CD4-positive, CD25-positive, alpha-beta regulatory T cell (primary cell): ENCODE data around the gene SLCO1A2. TPM values are rescaled to one million over a fixed set of nuclear protein-coding genes. Genes with fewer than 3 reads are reported as not detected.
A peak's percentile ranks its signal among the peaks of the same experiment; 100 is the strongest.

Source experiments
- ATAC-seq, 2 donors: fragments of 150-1000 bp; cut with Tn5 transposase; one replicate each; pipeline ENCODE4 v1.10.0; 2021; ENCODE audit warnings: low read depth in 2 of 2, moderate number of reproducible peaks in 2 of 2, moderate library complexity in 1 of 2
- DNase-seq, 3 donors: peaks; one replicate each; pipeline versions ENCODE4 v3.0.0 to v3.0.0-alpha.2; 2012 to 2022; ENCODE audit warnings: mixed read lengths in 1 of 3
- H3K27ac ChIP-seq: one replicate; pipeline ENCODE4 v1.7.0; 2013; ENCODE audit warnings: mild to moderate bottlenecking, low read length; ENCODE audit not compliant: insufficient read depth, poor library complexity, severe bottlenecking
- H3K27me3 ChIP-seq: one replicate; pipeline ENCODE4 v1.7.0; 2013; ENCODE audit warnings: low read length; ENCODE audit not compliant: control insufficient read depth, insufficient read depth
- H3K36me3 ChIP-seq: one replicate; pipeline ENCODE4 v1.7.0; 2013; ENCODE audit warnings: mild to moderate bottlenecking, low read length, moderate library complexity; ENCODE audit not compliant: control insufficient read depth, insufficient read depth
- H3K4me1 ChIP-seq: 2 replicates; pipeline ENCODE4 v1.7.0; 2013; ENCODE audit warnings: mild to moderate bottlenecking, low read length; ENCODE audit not compliant: insufficient read depth, control insufficient read depth, poor library complexity, severe bottlenecking
- H3K4me3 ChIP-seq: one replicate; pipeline ENCODE4 v1.7.0; 2013; ENCODE audit warnings: low read depth, mild to moderate bottlenecking, low read length, moderate library complexity
- H3K9me3 ChIP-seq, 2 experiments: 1 replicate in 1 of 2; 2 replicates in 1 of 2; pipeline ENCODE4 v1.7.0; 2013; ENCODE audit warnings: low read length in 2 of 2, mild to moderate bottlenecking in 1 of 2, moderate library complexity in 1 of 2; ENCODE audit not compliant: control insufficient read depth in 2 of 2
- H3K27ac Mint-ChIP-seq, 3 donors: one replicate each; pipeline ENCODE4 v1.8.0; 2020 to 2022; ENCODE audit warnings: mild to moderate bottlenecking in 3 of 3, mixed read lengths in 3 of 3, moderate library complexity in 2 of 3
- H3K27me3 Mint-ChIP-seq: one replicate; pipeline ENCODE4 v1.8.0; 2022; ENCODE audit warnings: mild to moderate bottlenecking, mixed read lengths
- H3K36me3 Mint-ChIP-seq: one replicate; pipeline ENCODE4 v1.8.0; 2020; ENCODE audit warnings: mixed read lengths
- H3K4me1 Mint-ChIP-seq, 4 donors: one replicate each; pipeline ENCODE4 v1.8.0; 2020 to 2022; ENCODE audit warnings: mixed read lengths in 4 of 4, mild to moderate bottlenecking in 1 of 4
- H3K4me3 Mint-ChIP-seq, 4 donors: one replicate each; pipeline ENCODE4 v1.8.0; 2020 to 2022; ENCODE audit warnings: mild to moderate bottlenecking in 4 of 4, mixed read lengths in 4 of 4, moderate library complexity in 3 of 4
- H3K9me3 Mint-ChIP-seq, 7 donors: one replicate each; pipeline ENCODE4 v1.8.0; 2020 to 2022; ENCODE audit warnings: mixed read lengths in 7 of 7, mild to moderate bottlenecking in 3 of 7, moderate library complexity in 2 of 7
- polyA plus RNA-seq, 4 donors: library from polyadenylated mRNA; unstranded; fragments of 300-500 nt; fragmentation: Illumina TruSeq; gene quantifications; one replicate each; pipeline ENCODE4 v1.2.3, GENCODE V29; 2021
- total RNA-seq: library from RNA; stranded (reverse); gene quantifications from one replicate; pipeline ENCODE4 v1.2.3, GENCODE V29; 2022

Gene SLCO1A2
- total and polyA plus RNA-seq, 5 donors from 2014 or later = not detected

DNA sequence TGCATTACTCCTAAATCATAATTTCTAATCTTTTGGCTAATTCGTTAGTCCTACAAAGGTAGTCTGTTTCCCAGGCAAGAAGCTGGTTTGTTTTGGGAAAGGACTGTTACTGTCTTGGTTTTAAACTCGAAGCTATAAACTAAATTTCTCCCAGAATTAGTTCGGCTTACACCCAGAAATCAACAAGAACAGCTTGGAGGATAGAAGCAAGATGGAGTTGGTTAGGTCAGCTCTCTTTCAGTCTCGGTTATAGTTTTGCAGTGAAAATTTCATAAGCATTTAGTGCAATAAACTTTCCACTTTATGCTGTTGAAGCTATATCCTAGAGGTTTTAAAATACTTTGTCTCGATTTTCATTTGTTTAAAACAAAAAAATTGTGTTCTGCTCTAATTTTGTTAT lies 100.3 kb downstream of the SLCO1A2 start:
- Mint-ChIP-seq H3K27ac (peak overlapping the region in 1 of 3 donors; percentile 50), H3K36me3 (no peaks in the 10 kb centered on the region), H3K4me3 (no peak overlapping the region), H3K4me1 (no peaks in the 10 kb centered on the region), H3K27me3 (peaks cover 13% of the 10 kb centered on the region), H3K9me3 (peaks cover 0 to 7% (median 0%) of the 10 kb centered on the region in 7 donors)
- Histone ChIP-seq H3K27ac (no peak overlapping the region), H3K9me3 (no peaks in the 10 kb centered on the region), H3K27me3 (peaks cover 2% of the 10 kb centered on the region), H3K36me3 (no peaks in the 10 kb centered on the region), H3K4me1 (no peaks in the 10 kb centered on the region), H3K4me3 (no peak overlapping the region)
- ATAC-seq = no peak
- no peak for DNase-seq

DNA sequence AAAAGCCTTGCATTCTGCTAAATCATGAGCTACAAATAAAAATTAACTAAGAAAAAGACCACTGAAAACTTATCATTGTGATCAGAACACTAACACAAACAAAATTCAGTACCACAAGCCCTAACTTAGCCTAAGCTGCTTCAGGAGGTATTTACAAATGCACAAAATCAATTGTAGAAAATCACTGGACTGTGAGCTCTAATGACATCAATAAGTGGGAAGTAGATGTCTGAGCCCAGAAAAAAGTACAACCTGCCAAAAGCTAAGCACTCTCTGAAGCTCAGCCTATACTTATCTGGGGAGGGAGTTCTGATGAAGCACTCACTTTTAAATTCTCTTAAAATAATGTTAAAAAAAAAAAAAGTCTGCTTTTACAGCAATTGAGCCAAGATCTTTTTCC lies 110.8 kb downstream of the SLCO1A2 start:
- Mint-ChIP-seq H3K27ac (no peak overlapping the region), H3K9me3 (peaks cover 0 to 5% (median 0%) of the 10 kb centered on the region in 7 donors), H3K27me3 (peaks cover 4% of the 10 kb centered on the region), H3K36me3 (no peaks in the 10 kb centered on the region), H3K4me1 (no peaks in the 10 kb centered on the region), H3K4me3 (no peak overlapping the region)
- no peak overlapping the region for H3K27ac ChIP-seq
- no peaks in the 10 kb centered on the region for H3K9me3 ChIP-seq
- H3K4me3 ChIP-seq = no peak overlapping the region
- H3K36me3 ChIP-seq = no peaks in the 10 kb centered on the region
- DNase-seq (no peak), ATAC-seq (no peak)
- H3K27me3 ChIP-seq = no peaks in the 10 kb centered on the region
- no peaks in the 10 kb centered on the region for H3K4me1 ChIP-seq

DNA sequence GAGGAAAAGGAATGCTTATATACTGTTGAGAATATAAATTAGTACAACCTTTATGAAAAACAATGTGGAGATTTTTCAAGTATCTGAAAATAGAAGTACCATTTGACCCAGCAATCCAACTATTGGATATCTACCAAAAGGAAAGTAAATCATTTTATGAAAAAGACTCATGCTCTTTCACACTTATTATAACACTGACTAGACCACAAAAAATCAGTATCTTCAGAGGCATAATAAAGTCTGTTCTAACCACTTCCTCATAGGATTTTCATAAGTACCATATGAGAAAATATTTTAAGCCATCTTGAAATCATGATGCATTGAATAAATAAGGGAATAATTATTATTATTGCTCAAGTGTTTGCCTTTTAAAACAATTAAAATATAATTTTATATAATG lies 112.9 kb downstream of the SLCO1A2 start:
- no peak overlapping the region for H3K4me3 Mint-ChIP-seq
- DNase-seq = no peak
- Histone ChIP-seq H3K4me1 (no peaks in the 10 kb centered on the region), H3K36me3 (no peaks in the 10 kb centered on the region), H3K27ac (no peak overlapping the region), H3K27me3 (no peaks in the 10 kb centered on the region), H3K9me3 (no peaks in the 10 kb centered on the region), H3K4me3 (no peak overlapping the region)
- H3K9me3 Mint-ChIP-seq = peaks cover 0 to 2% (median 0%) of the 10 kb centered on the region in 7 donors
- no peaks in the 10 kb centered on the region for H3K36me3 Mint-ChIP-seq
- ATAC-seq = no peak
- no peaks in the 10 kb centered on the region for H3K4me1 Mint-ChIP-seq
- H3K27me3 Mint-ChIP-seq = no peaks in the 10 kb centered on the region
- H3K27ac Mint-ChIP-seq = no peak overlapping the region

DNA sequence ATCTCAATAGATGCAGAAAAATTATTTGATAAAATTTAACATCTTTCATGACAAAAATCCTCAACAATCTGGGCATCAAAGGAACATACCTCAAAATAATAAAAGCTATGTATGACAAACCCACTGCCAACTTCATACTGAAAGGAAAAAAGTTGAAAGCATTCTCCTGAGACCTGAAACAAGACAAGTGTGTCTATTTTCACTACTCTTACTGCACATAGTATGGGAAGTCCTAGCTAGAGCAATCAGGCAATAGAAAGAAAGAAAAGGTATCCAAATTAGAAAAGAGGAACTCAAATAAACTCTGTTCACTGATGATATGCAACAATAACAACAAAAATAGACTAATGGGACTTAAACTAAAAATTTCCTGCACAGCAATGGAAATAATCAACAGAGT lies 113.6 kb downstream of the SLCO1A2 start:
- H3K4me1 Mint-ChIP-seq = no peaks in the 10 kb centered on the region
- H3K9me3 Mint-ChIP-seq = peaks cover 0 to 2% (median 0%) of the 10 kb centered on the region in 7 donors
- DNase-seq = no peak
- no peak overlapping the region for H3K4me3 ChIP-seq
- H3K4me1 ChIP-seq = no peaks in the 10 kb centered on the region
- H3K9me3 ChIP-seq = no peaks in the 10 kb centered on the region
- H3K27ac ChIP-seq = no peak overlapping the region
- H3K36me3 Mint-ChIP-seq = no peaks in the 10 kb centered on the region
- H3K27ac Mint-ChIP-seq = no peak overlapping the region
- no peak overlapping the region for H3K4me3 Mint-ChIP-seq
- H3K27me3 Mint-ChIP-seq = no peaks in the 10 kb centered on the region
- H3K36me3 ChIP-seq = no peaks in the 10 kb centered on the region
- H3K27me3 ChIP-seq = no peaks in the 10 kb centered on the region
- ATAC-seq = no peak

DNA sequence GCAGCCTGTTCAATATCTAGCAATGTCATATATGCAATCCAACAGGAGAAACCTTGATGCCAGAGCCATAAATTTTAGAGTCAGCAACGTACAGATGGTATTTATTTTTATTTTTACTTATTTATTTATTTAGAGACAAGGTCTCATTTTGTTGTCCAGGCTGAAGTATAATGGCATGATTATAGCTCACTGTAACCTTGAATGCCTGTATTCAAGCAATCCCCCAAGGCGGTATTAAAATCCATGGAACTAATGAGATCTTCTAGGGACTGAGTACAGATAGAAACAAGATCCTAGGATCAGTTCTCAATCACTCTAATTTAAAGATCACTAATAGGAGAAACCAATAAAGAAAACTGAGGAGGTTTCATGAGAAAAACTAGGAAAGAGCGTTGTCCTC lies 114.5 kb downstream of the SLCO1A2 start:
- Mint-ChIP-seq H3K4me3 (no peak overlapping the region), H3K27ac (no peak overlapping the region), H3K9me3 (peaks cover 0 to 6% (median 0%) of the 10 kb centered on the region in 7 donors), H3K4me1 (no peaks in the 10 kb centered on the region), H3K36me3 (no peaks in the 10 kb centered on the region), H3K27me3 (no peaks in the 10 kb centered on the region)
- Histone ChIP-seq H3K36me3 (no peaks in the 10 kb centered on the region), H3K9me3 (no peaks in the 10 kb centered on the region), H3K27me3 (no peaks in the 10 kb centered on the region), H3K4me3 (no peak overlapping the region), H3K27ac (no peak overlapping the region), H3K4me1 (no peaks in the 10 kb centered on the region)
- DNase-seq = no peak
- ATAC-seq = no peak

DNA sequence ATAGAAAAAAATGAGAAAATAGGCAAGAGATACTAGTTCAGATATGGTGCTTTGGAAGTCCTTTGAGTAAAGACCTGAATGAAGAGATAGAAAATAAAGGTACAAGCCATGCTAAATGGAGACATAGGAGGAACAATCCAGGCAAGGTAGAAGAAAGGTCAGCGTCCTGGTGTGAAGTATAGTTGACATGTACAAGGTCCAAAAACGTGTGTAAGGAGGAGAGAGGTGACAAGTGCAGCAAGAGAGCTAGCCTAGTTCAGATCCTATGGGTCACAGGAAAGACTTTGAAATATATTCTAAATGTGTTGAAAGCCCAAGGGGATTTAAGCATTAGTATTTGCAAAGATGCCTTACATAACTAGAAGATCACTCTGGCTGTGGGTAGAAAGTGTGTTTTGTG lies 115.5 kb downstream of the SLCO1A2 start:
- no peak for DNase-seq
- H3K4me3 Mint-ChIP-seq = no peak overlapping the region
- Histone ChIP-seq H3K4me3 (no peak overlapping the region), H3K4me1 (no peaks in the 10 kb centered on the region), H3K27me3 (no peaks in the 10 kb centered on the region), H3K36me3 (no peaks in the 10 kb centered on the region), H3K9me3 (no peaks in the 10 kb centered on the region), H3K27ac (no peak overlapping the region)
- H3K27me3 Mint-ChIP-seq = no peaks in the 10 kb centered on the region
- no peak for ATAC-seq
- H3K27ac Mint-ChIP-seq = no peak overlapping the region
- no peaks in the 10 kb centered on the region for H3K36me3 Mint-ChIP-seq
- H3K4me1 Mint-ChIP-seq = no peaks in the 10 kb centered on the region
- peaks cover 0 to 9% (median 0%) of the 10 kb centered on the region in 7 donors for H3K9me3 Mint-ChIP-seq

Other genes starting within 250 kb of the SLCO1A2 start
- not detected for gene SLCO1B1, start 203.7 kb downstream of the SLCO1A2 start, total RNA-seq
- gene SLCO1B1, start 203.7 kb downstream of the SLCO1A2 start, polyA plus RNA-seq = not detected
- not detected for gene IAPP, start 38.0 kb upstream of the SLCO1A2 start, total RNA-seq
- not detected for gene IAPP, start 38.0 kb upstream of the SLCO1A2 start, polyA plus RNA-seq
- 61.8 TPM for gene PYROXD1, start 102.7 kb upstream of the SLCO1A2 start, total RNA-seq
- gene PYROXD1, start 102.7 kb upstream of the SLCO1A2 start, polyA plus RNA-seq = 10 to 100 TPM; 25.9 to 46.0 (median 38.9) TPM
- 39.6 TPM for gene RECQL, start 166.7 kb upstream of the SLCO1A2 start, total RNA-seq
- gene RECQL, start 166.7 kb upstream of the SLCO1A2 start, polyA plus RNA-seq = 10 to 100 TPM; 66.5 to 84.4 (median 75.3) TPM
- 40.5 TPM for gene GOLT1B, start 166.9 kb upstream of the SLCO1A2 start, total RNA-seq
- 10 to 100 TPM; 28.9 to 43.1 (median 32.8) TPM for gene GOLT1B, start 166.9 kb upstream of the SLCO1A2 start, polyA plus RNA-seq
- gene SPX, start 191.4 kb upstream of the SLCO1A2 start, total RNA-seq = 0.76 TPM
- under 1 TPM in 3 of 4 donors, not detected in 1; 0.09 to 0.59 (median 0.17) TPM for gene SPX, start 191.4 kb upstream of the SLCO1A2 start, polyA plus RNA-seq